Measurements from ENCODE around the gene ARFRP1. TPM values are rescaled to one million over a fixed set of nuclear protein-coding genes. Genes with fewer than 3 reads are reported as not detected.
"Not testable (repeated sequence)": the region's sequence is repeated elsewhere in the genome, so short reads cannot be mapped to it uniquely, and the experiment has no call there.

The ARFRP1 gene
- total and polyA plus RNA-seq, 5 donors = 38.7 to 49.7 (median 42.1) TPM

DNA sequence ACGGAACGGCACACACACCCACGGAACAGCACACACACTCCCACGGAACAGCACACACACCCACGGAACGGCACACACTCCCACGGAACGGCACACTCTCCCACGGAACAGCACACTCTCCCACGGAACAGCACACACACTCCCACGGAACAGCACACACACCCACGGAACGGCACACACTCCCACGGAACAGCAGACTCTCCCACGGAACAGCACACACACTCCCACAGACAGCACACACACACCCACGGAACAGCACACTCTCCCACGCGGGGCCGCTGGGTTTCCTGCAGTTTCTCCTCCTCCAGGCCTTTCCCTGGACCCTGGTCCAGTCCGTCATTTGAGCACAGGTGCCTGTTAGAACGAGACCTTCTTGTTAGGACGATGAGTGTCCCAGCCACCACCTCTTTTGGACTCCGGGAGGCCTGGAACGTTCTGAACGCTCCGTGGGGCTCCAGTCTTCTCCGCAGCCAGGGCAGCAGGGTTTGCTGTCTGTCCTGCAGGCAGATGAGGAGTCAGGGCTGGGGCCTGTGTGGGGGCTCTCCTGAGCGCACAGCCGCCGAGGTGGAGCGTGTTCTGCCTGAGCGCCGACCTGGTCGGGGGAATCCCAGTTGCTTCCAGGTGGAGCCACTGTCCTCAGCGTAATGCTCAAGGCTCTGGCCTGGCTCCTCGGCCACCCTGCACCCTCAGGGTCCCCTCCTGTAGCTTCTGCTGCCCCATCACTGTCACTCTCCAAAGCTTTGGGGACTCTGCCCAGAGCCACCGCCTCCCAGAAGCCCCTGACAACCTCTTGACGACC lies 28.9 kb downstream of the ARFRP1 start:
- DNase-seq = no peak
- 88% methylated on average over 38 of the region's 38 CpGs for WGBS
- H3K27me3 ChIP-seq (ENCODE audit: control insufficient read depth, insufficient read depth) = no peaks in the 10 kb centered on the region
- H3K4me1 ChIP-seq (ENCODE audit: control insufficient read depth, insufficient read depth, low read length) = peaks cover 5% of the 10 kb centered on the region
- ATAC-seq = no peak
- intact Hi-C loops (cut with DNase I) = no loop called here
- no peaks in the 10 kb centered on the region for H3K9me3 ChIP-seq (ENCODE audit: control insufficient read depth, low read length)
- no peak overlapping the region for H3K27ac ChIP-seq (ENCODE audit: low read length)
- H3K4me3 ChIP-seq (ENCODE audit: low read length) = no peak overlapping the region

DNA sequence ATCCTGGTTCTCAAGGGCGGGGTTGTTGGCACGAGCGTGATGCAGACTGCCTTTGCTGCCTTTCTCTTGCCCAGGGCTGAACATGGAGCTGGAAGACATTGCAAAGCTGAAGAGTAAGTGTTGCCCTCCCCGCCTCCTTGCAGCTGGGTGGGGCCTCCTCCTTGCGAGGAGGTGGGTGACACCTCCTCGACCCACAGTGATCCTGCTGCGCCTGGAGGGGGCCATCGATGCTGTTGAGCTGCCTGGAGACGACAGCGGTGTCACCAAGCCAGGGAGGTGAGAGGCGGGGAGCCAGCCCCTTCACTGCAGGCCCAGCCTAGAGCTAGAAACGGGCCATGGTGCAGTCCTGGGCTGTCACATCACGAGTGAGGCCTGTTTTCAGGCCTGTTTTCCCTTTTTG lies 29.7 kb downstream of the ARFRP1 start:
- intact Hi-C loops (cut with DNase I) = no loop called here
- H3K9me3 ChIP-seq (ENCODE audit: control insufficient read depth, low read length) = no peaks in the 10 kb centered on the region
- H3K4me3 ChIP-seq (ENCODE audit: low read length) = no peak overlapping the region
- H3K4me1 ChIP-seq (ENCODE audit: control insufficient read depth, insufficient read depth, low read length) = peaks cover 5% of the 10 kb centered on the region
- H3K27ac ChIP-seq (ENCODE audit: low read length) = no peak overlapping the region
- WGBS = 86% methylated on average over 13 of the region's 13 CpGs
- no peak for DNase-seq
- ATAC-seq = no peak
- H3K27me3 ChIP-seq (ENCODE audit: control insufficient read depth, insufficient read depth) = no peaks in the 10 kb centered on the region

DNA sequence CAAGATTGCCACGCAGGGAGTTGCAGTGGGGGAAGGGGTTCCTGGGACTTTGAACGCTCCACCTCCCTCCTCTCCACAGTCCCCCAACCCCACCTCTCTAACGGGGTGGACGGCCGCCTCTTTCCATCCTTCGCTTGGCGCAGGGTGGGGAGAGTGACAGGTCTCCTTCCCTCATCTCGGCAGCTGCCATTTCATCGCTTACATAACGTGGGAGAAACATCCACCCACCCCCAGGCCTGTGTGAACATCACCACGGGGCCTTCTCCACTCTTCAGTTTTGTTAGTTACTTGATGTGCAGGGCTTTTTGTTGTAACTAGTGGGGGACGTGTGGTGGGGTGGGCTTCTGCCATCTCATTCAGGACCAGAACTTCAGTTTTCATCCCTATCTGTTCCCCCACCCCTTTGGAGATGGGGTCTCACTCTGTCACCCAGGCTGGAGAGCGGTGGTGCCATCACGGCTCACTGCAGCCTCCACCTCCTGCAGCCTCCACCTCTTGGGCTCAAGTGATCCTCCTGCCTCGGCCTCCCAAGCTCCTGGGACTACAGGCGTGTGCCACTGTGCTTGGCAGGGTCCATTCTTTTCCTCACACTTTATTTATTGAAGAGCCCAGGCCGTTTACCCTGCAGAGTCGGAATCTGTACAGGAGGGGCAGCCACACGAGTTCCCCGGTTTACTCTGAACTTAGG lies 32.0 kb downstream of the ARFRP1 start:
- Histone ChIP-seq H3K4me3 (ENCODE audit: low read length) (no peak overlapping the region), H3K9me3 (ENCODE audit: control insufficient read depth, low read length) (no peaks in the 10 kb centered on the region), H3K27ac (ENCODE audit: low read length) (no peak overlapping the region), H3K4me1 (ENCODE audit: control insufficient read depth, insufficient read depth, low read length) (no peaks in the 10 kb centered on the region), H3K27me3 (ENCODE audit: control insufficient read depth, insufficient read depth) (no peaks in the 10 kb centered on the region)
- DNase-seq = no peak
- 94% methylated on average over 20 of the region's 20 CpGs for WGBS
- intact Hi-C loops (cut with DNase I) = no loop called here
- ATAC-seq = no peak

DNA sequence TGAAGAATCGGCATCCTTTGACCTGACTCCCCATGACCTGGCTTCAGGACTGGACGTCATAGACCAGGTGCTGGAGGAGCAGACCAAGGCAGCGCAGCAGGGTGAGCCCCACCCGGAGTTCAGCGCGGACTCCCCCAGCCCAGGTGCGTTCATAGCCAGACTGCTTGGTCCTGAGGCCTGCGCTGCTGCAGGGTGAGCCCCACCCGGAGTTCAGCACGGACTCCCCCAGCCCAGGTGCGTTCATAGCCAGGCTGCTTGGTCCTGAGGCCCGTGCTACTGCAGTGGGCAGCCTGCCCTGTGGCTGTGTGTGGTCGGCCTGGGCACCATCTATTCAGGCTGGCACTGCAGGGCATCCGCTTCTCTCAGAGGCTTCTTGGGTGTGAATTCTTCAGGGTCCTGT lies 33.8 kb downstream of the ARFRP1 start:
- WGBS = 97% methylated on average over 14 of the region's 14 CpGs
- intact Hi-C loops (cut with DNase I) = no loop called here
- Histone ChIP-seq H3K27me3 (ENCODE audit: control insufficient read depth, insufficient read depth) (no peaks in the 10 kb centered on the region), H3K4me3 (ENCODE audit: low read length) (no peak overlapping the region), H3K9me3 (ENCODE audit: control insufficient read depth, low read length) (no peaks in the 10 kb centered on the region), H3K4me1 (ENCODE audit: control insufficient read depth, insufficient read depth, low read length) (no peaks in the 10 kb centered on the region), H3K27ac (ENCODE audit: low read length) (no peak overlapping the region)
- ATAC-seq (peak; percentile 9 to 36), DNase-seq (peak in 1 of 3 donors; percentile 45)

DNA sequence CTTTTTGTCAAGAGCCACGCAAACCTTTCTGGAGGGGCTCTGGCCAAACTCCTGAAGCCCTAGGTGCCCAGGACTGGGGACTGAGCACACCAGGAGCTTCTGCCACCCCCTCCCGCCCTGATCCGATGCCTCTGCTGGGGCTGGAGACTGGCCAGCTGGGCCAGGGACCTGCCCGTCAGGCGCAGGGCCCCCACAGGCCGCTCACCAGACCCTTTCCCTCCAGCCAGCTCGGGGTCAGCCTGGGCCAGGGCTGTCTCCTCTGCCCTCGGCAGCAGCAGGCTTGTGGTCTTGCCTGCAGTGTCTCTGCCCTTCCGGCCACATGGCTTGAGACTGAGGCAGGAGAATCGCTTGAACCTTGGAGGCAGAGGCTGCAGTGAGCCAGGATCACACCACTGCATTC lies 35.1 kb downstream of the ARFRP1 start:
- intact Hi-C loops (cut with DNase I) = no loop called here
- H3K4me3 ChIP-seq (ENCODE audit: low read length) = no peak overlapping the region
- H3K27me3 ChIP-seq (ENCODE audit: control insufficient read depth, insufficient read depth) = no peaks in the 10 kb centered on the region
- 94% methylated on average over 10 of the region's 10 CpGs for WGBS
- no peak overlapping the region for H3K27ac ChIP-seq (ENCODE audit: low read length)
- no peaks in the 10 kb centered on the region for H3K4me1 ChIP-seq (ENCODE audit: control insufficient read depth, insufficient read depth, low read length)
- peak; percentile 6 to 17 for ATAC-seq
- DNase-seq = no peak
- H3K9me3 ChIP-seq (ENCODE audit: control insufficient read depth, low read length) = no peaks in the 10 kb centered on the region

DNA sequence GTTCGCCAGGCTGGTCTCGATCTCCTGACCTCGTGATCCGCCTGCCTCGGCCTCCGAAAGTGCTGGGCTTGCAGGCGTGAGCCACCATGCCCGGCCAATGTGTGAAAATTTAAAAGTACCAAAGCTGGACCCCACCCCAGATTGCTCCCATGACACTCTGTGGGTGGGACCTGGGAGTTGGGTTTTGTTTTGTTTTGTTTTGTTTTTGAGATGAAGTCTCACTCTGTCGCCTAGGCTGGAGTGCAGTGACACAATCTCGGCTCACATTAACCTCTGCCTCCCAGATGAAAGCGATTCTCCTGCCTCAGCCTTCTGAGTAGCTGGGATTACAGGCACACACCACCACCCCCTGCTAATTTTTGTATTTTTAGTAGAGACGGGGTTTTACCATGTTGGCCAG lies 36.1 kb downstream of the ARFRP1 start:
- H3K4me1 ChIP-seq (ENCODE audit: control insufficient read depth, insufficient read depth, low read length); intact Hi-C loops (cut with DNase I); H3K4me3 ChIP-seq (ENCODE audit: low read length); H3K27me3 ChIP-seq (ENCODE audit: control insufficient read depth, insufficient read depth); DNase-seq; H3K9me3 ChIP-seq (ENCODE audit: control insufficient read depth, low read length); ATAC-seq; H3K27ac ChIP-seq (ENCODE audit: low read length): not testable (repeated sequence)
- 95% methylated on average over 12 of the region's 12 CpGs for WGBS

DNA sequence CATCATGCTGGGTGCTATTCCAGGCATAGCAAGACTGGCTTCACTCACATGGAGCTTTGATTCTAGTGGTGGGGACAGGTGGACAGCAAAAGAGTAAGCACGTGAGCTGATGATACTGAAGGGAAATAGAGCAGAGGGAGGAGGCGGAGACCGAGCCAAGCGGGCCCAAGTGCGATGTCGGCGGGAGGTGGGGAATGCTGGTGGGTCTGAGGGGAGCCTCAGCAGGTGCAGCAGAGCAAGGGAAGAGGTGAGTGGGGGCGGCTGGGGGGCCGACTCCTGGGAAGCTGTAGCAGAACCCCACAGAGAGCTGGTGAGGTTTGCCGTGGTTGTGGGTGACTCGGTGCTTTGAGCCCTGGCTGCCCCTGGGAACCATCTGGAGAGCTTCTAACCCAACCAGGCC lies 39.4 kb downstream of the ARFRP1 start:
- Histone ChIP-seq H3K27me3 (ENCODE audit: control insufficient read depth, insufficient read depth) (no peaks in the 10 kb centered on the region), H3K27ac (ENCODE audit: low read length) (no peak overlapping the region), H3K4me1 (ENCODE audit: control insufficient read depth, insufficient read depth, low read length) (no peaks in the 10 kb centered on the region), H3K9me3 (ENCODE audit: control insufficient read depth, low read length) (no peaks in the 10 kb centered on the region), H3K4me3 (ENCODE audit: low read length) (no peak overlapping the region)
- DNase-seq = peak in 1 of 3 donors; percentile 27
- no peak for ATAC-seq
- intact Hi-C loops (cut with DNase I) = no loop called here
- 96% methylated on average over 11 of the region's 11 CpGs for WGBS

DNA sequence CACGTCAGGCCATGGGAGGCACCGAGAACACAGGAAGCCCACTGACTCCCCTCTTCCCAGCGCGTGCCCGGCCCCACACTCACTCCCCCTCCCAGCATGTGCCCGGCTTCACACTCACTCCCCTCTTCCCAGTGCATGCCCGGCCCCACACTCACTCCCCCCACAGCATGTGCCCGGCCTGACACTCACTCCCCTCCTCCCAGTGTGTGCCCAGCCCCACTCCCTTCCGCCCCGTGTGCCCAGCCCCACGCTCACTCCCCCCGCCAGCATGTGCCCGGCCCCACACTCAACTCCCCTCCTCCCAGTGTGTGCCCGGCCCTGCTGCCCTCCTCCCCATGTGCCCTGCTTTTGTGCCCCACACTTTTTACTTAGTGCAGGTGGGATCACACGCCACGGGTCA lies 39.9 kb downstream of the ARFRP1 start:
- intact Hi-C loops (cut with DNase I) = no loop called here
- ATAC-seq = no peak
- Histone ChIP-seq H3K27me3 (ENCODE audit: control insufficient read depth, insufficient read depth) (no peaks in the 10 kb centered on the region), H3K4me3 (ENCODE audit: low read length) (no peak overlapping the region), H3K4me1 (ENCODE audit: control insufficient read depth, insufficient read depth, low read length) (no peaks in the 10 kb centered on the region), H3K9me3 (ENCODE audit: control insufficient read depth, low read length) (no peaks in the 10 kb centered on the region), H3K27ac (ENCODE audit: low read length) (no peak overlapping the region)
- WGBS = 92% methylated on average over 16 of the region's 16 CpGs
- DNase-seq = peak in 1 of 3 donors; percentile 36

DNA sequence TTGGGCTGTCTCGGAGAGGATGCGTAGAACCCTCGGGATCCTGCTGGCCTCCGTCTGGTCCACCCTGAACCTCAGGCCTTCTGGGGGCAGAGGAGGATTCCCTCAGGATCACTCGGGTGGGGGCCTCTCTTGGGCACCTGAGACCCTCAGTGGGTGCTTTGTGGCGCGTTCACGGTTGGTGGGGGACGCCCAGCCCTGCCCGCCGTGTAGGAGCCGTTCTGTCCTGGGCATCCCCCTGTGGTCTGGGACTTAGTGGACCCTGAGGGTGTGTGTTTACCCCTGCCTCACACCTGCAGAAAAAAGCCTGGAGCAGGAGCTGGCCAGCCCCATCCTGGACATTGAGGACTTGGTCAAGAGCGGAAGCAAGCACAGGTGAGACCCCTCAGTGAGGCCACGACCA lies 42.1 kb downstream of the ARFRP1 start:
- WGBS = 94% methylated on average over 14 of the region's 14 CpGs
- intact Hi-C loops (cut with DNase I) = no loop called here
- peak in 1 of 3 donors; percentile 29 for DNase-seq
- no peaks in the 10 kb centered on the region for H3K4me1 ChIP-seq (ENCODE audit: control insufficient read depth, insufficient read depth, low read length)
- ATAC-seq = no peak
- no peak overlapping the region for H3K27ac ChIP-seq (ENCODE audit: low read length)
- no peaks in the 10 kb centered on the region for H3K27me3 ChIP-seq (ENCODE audit: control insufficient read depth, insufficient read depth)
- H3K9me3 ChIP-seq (ENCODE audit: control insufficient read depth, low read length) = no peaks in the 10 kb centered on the region
- no peak overlapping the region for H3K4me3 ChIP-seq (ENCODE audit: low read length)

DNA sequence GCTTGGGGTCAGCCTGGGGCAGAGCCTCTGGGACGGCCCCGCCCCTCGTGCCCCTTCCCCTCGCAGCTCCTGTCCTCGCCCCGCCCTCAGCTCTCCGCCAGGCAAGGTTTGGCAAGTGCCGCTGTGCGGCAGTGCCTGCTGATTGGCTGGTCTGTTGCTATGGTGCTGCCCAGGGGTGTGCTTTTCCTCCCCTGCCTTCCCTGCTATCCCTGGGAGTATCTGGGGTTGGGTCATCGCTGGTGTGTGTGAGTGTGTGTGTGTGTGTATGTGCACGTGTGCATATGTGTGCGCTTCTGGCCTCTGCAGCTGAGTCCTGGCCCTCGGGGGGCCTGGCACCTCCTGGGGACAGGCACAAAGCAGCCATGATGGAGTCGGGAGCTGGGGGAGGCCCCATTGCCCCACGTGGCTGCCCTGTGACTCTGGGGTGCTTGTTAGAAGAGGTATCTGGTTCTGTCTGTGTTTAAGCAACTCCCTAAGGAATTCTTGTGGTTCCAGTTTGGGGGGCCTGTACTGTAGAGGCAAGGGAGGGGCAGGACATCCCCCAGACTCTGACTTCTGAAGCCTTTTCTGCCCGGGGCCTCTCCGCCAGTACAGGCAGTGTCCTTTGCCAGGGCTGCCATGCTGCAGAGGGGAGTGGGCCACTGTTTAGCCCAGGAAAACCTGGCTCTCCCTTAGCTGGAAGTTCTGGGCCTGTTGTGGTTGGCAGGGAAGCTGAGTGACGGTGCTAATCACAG lies 42.7 kb downstream of the ARFRP1 start:
- 73% methylated on average over 18 of the region's 18 CpGs for WGBS
- no peak overlapping the region for H3K27ac ChIP-seq (ENCODE audit: low read length)
- H3K4me3 ChIP-seq (ENCODE audit: low read length) = no peak overlapping the region
- intact Hi-C loops (cut with DNase I) = no loop called here
- H3K4me1 ChIP-seq (ENCODE audit: control insufficient read depth, insufficient read depth, low read length) = no peaks in the 10 kb centered on the region
- no peaks in the 10 kb centered on the region for H3K9me3 ChIP-seq (ENCODE audit: control insufficient read depth, low read length)
- DNase-seq (peak in 1 of 3 donors; percentile 65), ATAC-seq (peak in 1 of 2 donors; percentile 6)
- H3K27me3 ChIP-seq (ENCODE audit: control insufficient read depth, insufficient read depth) = no peaks in the 10 kb centered on the region

Data from right cardiac atrium (tissue), 5 donors.